GM12878 (cell line): Measurements from ENCODE around the gene FAM13C.

ENCODE experiments used
- ATF2 ChIP-seq: IDR thresholded peaks from 2 replicates; pipeline ENCODE4 v1.6.1; 2012; ENCODE audit warnings: low read length, inconsistent platforms
- CEBPB ChIP-seq, 2 experiments: fragments of 150-350 bp in 1 of 2; IDR thresholded peaks; 2 replicates each; pipeline ENCODE4 v1.6.1; 2012 to 2014; ENCODE audit warnings: low read depth in 2 of 2, low read length in 2 of 2, borderline replicate concordance in 1 of 2, inconsistent platforms in 1 of 2
- CHD4 ChIP-seq: fragments of 200-600 bp; sonication (generic); IDR thresholded peaks from 2 replicates; pipeline ENCODE4 v1.6.1; 2016; ENCODE audit warnings: mild to moderate bottlenecking
- CTCF ChIP-seq, 3 experiments: IDR thresholded peaks in 2 of 3; conservative IDR thresholded peaks in 1 of 3; 2 replicates each; pipeline ENCODE4 v1.5.1; 2011; ENCODE audit warnings: low read depth in 3 of 3, low read length in 3 of 3, mild to moderate bottlenecking in 3 of 3, control low read depth in 2 of 3, moderate library complexity in 2 of 3, inconsistent platforms in 1 of 3, mixed read lengths in 1 of 3; ENCODE audit not compliant: control insufficient read depth in 2 of 3, insufficient read depth in 1 of 3; ENCODE audit errors: extremely low read depth in 1 of 3
- EP300 ChIP-seq, 2 experiments: fragments of 150-350 bp in 1 of 2; IDR thresholded peaks; 2 replicates each; pipeline ENCODE4 v1.6.1; 2011 to 2012; ENCODE audit warnings: low read depth in 2 of 2, low read length in 2 of 2, borderline replicate concordance in 1 of 2, improper control_type of control experiment in 1 of 2, inconsistent platforms in 1 of 2; ENCODE audit not compliant: control insufficient read depth in 1 of 2
- ESRRA ChIP-seq: IDR thresholded peaks from 2 replicates; pipeline ENCODE4 v1.6.1; 2012; ENCODE audit warnings: mild to moderate bottlenecking, low read length, improper control_type of control experiment
- HCFC1 ChIP-seq: fragments of 150-350 bp; IDR thresholded peaks from 2 replicates; pipeline ENCODE4 v1.6.1; 2014; ENCODE audit warnings: low read length
- MEF2A ChIP-seq: IDR thresholded peaks from 2 replicates; pipeline ENCODE4 v1.6.1; 2011; ENCODE audit warnings: low read depth, mild to moderate bottlenecking, low read length, moderate library complexity; ENCODE audit not compliant: insufficient read depth
- POLR2A ChIP-seq: IDR thresholded peaks from 2 replicates; pipeline ENCODE4 v1.6.1; 2011; ENCODE audit warnings: low read depth, mild to moderate bottlenecking, low read length
- POLR2AphosphoS5 ChIP-seq: IDR thresholded peaks from 2 replicates; pipeline ENCODE4 v1.6.1; 2011; ENCODE audit warnings: mild to moderate bottlenecking, low read length, inconsistent platforms
- RBBP5 ChIP-seq: fragments of 200-600 bp; sonication (generic); conservative IDR thresholded peaks from 2 replicates; pipeline ENCODE4 v1.6.1; 2016
- SP1 ChIP-seq: IDR thresholded peaks from one replicate; pipeline ENCODE4 v1.6.1; 2011; ENCODE audit warnings: low read depth, low read length
- ZNF384 ChIP-seq: IDR thresholded peaks from 2 replicates; pipeline ENCODE4 v1.6.1; 2012; ENCODE audit warnings: low read depth, mild to moderate bottlenecking, low read length, improper control_type of control experiment, borderline replicate concordance
- TF ChIP-seq, protein P1 (sequence below): IDR thresholded peaks from 2 replicates; pipeline ENCODE4 v1.6.1; 2012; ENCODE audit warnings: mild to moderate bottlenecking, low read depth, low read length

DNA sequence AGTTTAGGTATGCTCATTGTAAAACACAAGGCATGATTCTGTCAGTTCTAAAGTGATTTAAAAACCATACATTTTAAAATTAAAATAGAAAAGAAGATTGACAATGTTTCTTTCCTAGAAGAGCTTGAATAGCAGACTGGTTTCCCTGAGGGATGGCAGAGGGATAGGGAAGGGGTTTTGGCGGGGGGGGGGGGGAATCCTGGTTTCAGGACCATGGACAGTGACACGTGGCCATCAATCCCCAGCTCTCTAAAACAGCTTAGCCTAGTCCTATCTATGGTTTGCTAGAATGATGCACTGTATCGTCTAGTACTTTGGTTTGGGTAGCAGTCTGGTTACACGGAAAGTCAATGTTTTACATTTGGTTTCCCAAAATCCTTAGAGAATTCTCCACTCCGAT is 97.2 kb downstream of the FAM13C start:
- TF ChIP-seq CTCF (IDR thresholded peaks at IDR 0.05 in 2 of 3, conservative IDR thresholded peaks at IDR 0.05 in 1 of 3; ENCODE audit: control insufficient read depth in 2 of 3, extremely low read depth in 1 of 3, insufficient read depth in 1 of 3, low read depth in 3 of 3, low read length in 3 of 3) (no peak), POLR2A (no peak), SP1 (no peak), ESRRA (no peak), CEBPB (IDR thresholded peaks at IDR 0.05; ENCODE audit: borderline replicate concordance in 1 of 2, low read depth in 2 of 2, low read length in 2 of 2) (no peak), ZNF384 (no peak), EP300 (IDR thresholded peaks at IDR 0.05; ENCODE audit: borderline replicate concordance in 1 of 2, control insufficient read depth in 1 of 2, low read depth in 2 of 2, low read length in 2 of 2) (no peak), MEF2A (no peak), ATF2 (no peak), CHD4 (no peak), HCFC1 (no peak), POLR2AphosphoS5 (no peak), RBBP5 (no peak)
- TF ChIP-seq, protein P1, sequence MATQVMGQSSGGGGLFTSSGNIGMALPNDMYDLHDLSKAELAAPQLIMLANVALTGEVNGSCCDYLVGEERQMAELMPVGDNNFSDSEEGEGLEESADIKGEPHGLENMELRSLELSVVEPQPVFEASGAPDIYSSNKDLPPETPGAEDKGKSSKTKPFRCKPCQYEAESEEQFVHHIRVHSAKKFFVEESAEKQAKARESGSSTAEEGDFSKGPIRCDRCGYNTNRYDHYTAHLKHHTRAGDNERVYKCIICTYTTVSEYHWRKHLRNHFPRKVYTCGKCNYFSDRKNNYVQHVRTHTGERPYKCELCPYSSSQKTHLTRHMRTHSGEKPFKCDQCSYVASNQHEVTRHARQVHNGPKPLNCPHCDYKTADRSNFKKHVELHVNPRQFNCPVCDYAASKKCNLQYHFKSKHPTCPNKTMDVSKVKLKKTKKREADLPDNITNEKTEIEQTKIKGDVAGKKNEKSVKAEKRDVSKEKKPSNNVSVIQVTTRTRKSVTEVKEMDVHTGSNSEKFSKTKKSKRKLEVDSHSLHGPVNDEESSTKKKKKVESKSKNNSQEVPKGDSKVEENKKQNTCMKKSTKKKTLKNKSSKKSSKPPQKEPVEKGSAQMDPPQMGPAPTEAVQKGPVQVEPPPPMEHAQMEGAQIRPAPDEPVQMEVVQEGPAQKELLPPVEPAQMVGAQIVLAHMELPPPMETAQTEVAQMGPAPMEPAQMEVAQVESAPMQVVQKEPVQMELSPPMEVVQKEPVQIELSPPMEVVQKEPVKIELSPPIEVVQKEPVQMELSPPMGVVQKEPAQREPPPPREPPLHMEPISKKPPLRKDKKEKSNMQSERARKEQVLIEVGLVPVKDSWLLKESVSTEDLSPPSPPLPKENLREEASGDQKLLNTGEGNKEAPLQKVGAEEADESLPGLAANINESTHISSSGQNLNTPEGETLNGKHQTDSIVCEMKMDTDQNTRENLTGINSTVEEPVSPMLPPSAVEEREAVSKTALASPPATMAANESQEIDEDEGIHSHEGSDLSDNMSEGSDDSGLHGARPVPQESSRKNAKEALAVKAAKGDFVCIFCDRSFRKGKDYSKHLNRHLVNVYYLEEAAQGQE, result peak; percentile 80
